Measurements from ENCODE around the gene LY6G6D. TPM values are rescaled to one million over a fixed set of nuclear protein-coding genes. Genes with fewer than 3 reads are reported as not detected.
A peak's percentile ranks its signal among the peaks of the same experiment; 100 is the strongest.

Gene LY6G6D
- total and polyA plus RNA-seq, 2 of the 13 experiments (the other 11 are each of a cell fraction or from before 2014, with no cell fraction given), result not detected

- TF ChIP-seq EP300 (IDR thresholded peaks at IDR 0.05; ENCODE audit: low read depth in 2 of 2, low read length in 2 of 2), result 0 out of 4 replicates have a peak, but pooled peaks of 1 of the 2 experiments have one; percentile 1
- no peak for TF ChIP-seq EP300 (CRISPR knock-in tag; IDR thresholded peaks at IDR 0.05; ENCODE audit: borderline replicate concordance)
- TF ChIP-seq ZBTB49 (CRISPR knock-in tag; IDR thresholded peaks at IDR 0.05; ENCODE audit: borderline replicate concordance), result no peak
- TF ChIP-seq, protein P1, sequence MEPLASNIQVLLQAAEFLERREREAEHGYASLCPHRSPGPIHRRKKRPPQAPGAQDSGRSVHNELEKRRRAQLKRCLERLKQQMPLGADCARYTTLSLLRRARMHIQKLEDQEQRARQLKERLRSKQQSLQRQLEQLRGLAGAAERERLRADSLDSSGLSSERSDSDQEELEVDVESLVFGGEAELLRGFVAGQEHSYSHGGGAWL (CRISPR knock-in tag; IDR thresholded peaks at IDR 0.05), result no peak; the same call in 1 of the 2 replicates
- peak; percentile 57; the same call in 1 of the 2 replicates for TF ChIP-seq ZNF563 (CRISPR knock-in tag; IDR thresholded peaks at IDR 0.05)
- TF ChIP-seq SOX5 (CRISPR knock-in tag; IDR thresholded peaks at IDR 0.05; ENCODE audit: borderline replicate concordance), result no peak
- TF ChIP-seq CBX5 (CRISPR knock-in tag; IDR thresholded peaks at IDR 0.05; ENCODE audit: borderline replicate concordance), result peak; percentile 11
- no peak for TF ChIP-seq MTA3 (CRISPR knock-in tag; IDR thresholded peaks at IDR 0.05)
- 0 out of 2 replicates have a peak, but pooled peaks have one; percentile 53 for TF ChIP-seq RFXAP (CRISPR knock-in tag; IDR thresholded peaks at IDR 0.05; ENCODE audit: borderline replicate concordance)
- no peak for TF ChIP-seq PHF5A (CRISPR knock-in tag; IDR thresholded peaks at IDR 0.05; ENCODE audit: low read depth, unreplicated experiment)
- TF ChIP-seq HMG20B (CRISPR knock-in tag; conservative IDR thresholded peaks at IDR 0.05), result no peak
- peak; percentile 81 for TF ChIP-seq ZNF710 (CRISPR knock-in tag; IDR thresholded peaks at IDR 0.05; ENCODE audit: borderline replicate concordance)
- no peak for TF ChIP-seq ZNF781 (CRISPR knock-in tag; IDR thresholded peaks at IDR 0.05; ENCODE audit: borderline replicate concordance, not compliant biosample characterization)
- no peak for TF ChIP-seq NBN (conservative IDR thresholded peaks at IDR 0.05)
- no peak for TF ChIP-seq ZNF251 (CRISPR knock-in tag; IDR thresholded peaks at IDR 0.05)
- TF ChIP-seq HCFC1 (IDR thresholded peaks at IDR 0.05; ENCODE audit: low read depth, low read length), result peak; percentile 96
- TF ChIP-seq SKI (IDR thresholded peaks at IDR 0.05; ENCODE audit: partially characterized antibody), result no peak
- TF ChIP-seq SALL2 (CRISPR knock-in tag; IDR thresholded peaks at IDR 0.05), result no peak
- TF ChIP-seq SP1 (IDR thresholded peaks at IDR 0.05), result no peak
- no peak; the same call in 1 of the 2 replicates for TF ChIP-seq SP1 (CRISPR knock-in tag; IDR thresholded peaks at IDR 0.05)
- no peak for TF ChIP-seq PRDM10 (CRISPR knock-in tag; IDR thresholded peaks at IDR 0.05; ENCODE audit: low read depth)
- TF ChIP-seq EEA1 (CRISPR knock-in tag; IDR thresholded peaks at IDR 0.05; ENCODE audit: borderline replicate concordance), result no peak
Observed at GRCh38 chr6:31665501-31666336, 49.4 kb upstream of the LY6G6D start, which contains the start of gene CSNK2B (continued).

Data from HepG2 (cell line).